ENCODE data around the gene AGAP3. TPM values are rescaled to one million over a fixed set of nuclear protein-coding genes. Genes with fewer than 3 reads are reported as not detected.

AGAP3 gene
- total and polyA plus RNA-seq, 2 of the 4 experiments (the other 2 are of a cell fraction) = 35.3 to 93.9 TPM

GRCh38 chr7:151118108-151119054 lies 32.1 kb downstream of the AGAP3 start:
- WGBS, 2 experiments (ENCODE audit: extremely low coverage in 2 of 2, insufficient read length in 1 of 2) = 94% methylated on average over 15 of the region's 38 CpGs; no CpG with 5 or more reads in 1 of the 2 experiments
- DNase-seq (no peak), ATAC-seq (ENCODE audit: low read depth) (no peak)
- intact Hi-C loops (cut with micrococcal nuclease) = no loop called here
- no peak overlapping the region for H2AK5ac ChIP-seq (ENCODE audit: low read depth, low read length)
- CTCF ChIA-PET = no interaction called here
- H4K20me1 ChIP-seq (ENCODE audit: insufficient read depth, low read length) = peaks cover 42% of the 10 kb centered on the region
- H3K9me3 ChIP-seq (ENCODE audit: control insufficient read depth, insufficient read depth, low read length) = no peaks in the 10 kb centered on the region
- TF ChIP-seq CTCF (conservative IDR thresholded peaks at IDR 0.05; ENCODE audit: low read depth, low read length) (no peak), ELK1 (IDR thresholded peaks at IDR 0.05; ENCODE audit: borderline replicate concordance, low read depth, low read length) (no peak), USF2 (IDR thresholded peaks at IDR 0.05; ENCODE audit: low read depth, low read length) (no peak), MXI1 (IDR thresholded peaks at IDR 0.05; ENCODE audit: borderline replicate concordance, low read depth, low read length) (no peak), RCOR1 (IDR thresholded peaks at IDR 0.05; ENCODE audit: insufficient replicate concordance, low read length) (no peak), FOS (IDR thresholded peaks at IDR 0.05; ENCODE audit: low read depth, low read length) (no peak), RAD21 (IDR thresholded peaks at IDR 0.05; ENCODE audit: low read length) (no peak), SMC3 (IDR thresholded peaks at IDR 0.05; ENCODE audit: low read depth, low read length) (no peak)
- H4K8ac ChIP-seq (ENCODE audit: low read depth in 2 of 2, low read length in 2 of 2) = no peak overlapping the region
- no peak overlapping the region for H3K4ac ChIP-seq (ENCODE audit: low read depth, low read length)
- BruUV-seq (replicated peaks) = no TSS peak
- no peak overlapping the region for H3K18ac ChIP-seq (ENCODE audit: low read depth, low read length)
- H3K4me2 ChIP-seq (ENCODE audit: low read depth, low read length) = no peak overlapping the region
- H2BK5ac ChIP-seq (ENCODE audit: low read depth, low read length, poor library complexity, severe bottlenecking) = no peak overlapping the region
- peaks cover 54% of the 10 kb centered on the region for H3K36me3 ChIP-seq (ENCODE audit: control insufficient read depth, insufficient read depth, low read length)
- H2BK120ac ChIP-seq (ENCODE audit: low read depth, low read length) = no peak overlapping the region
- no peak overlapping the region for H3K56ac ChIP-seq (ENCODE audit: extremely low read depth, insufficient read depth, low read length)
- no peak overlapping the region for H3K27ac ChIP-seq (ENCODE audit: insufficient read depth, low read length)
- no peaks in the 10 kb centered on the region for H3K27me3 ChIP-seq (ENCODE audit: control insufficient read depth, insufficient read depth, low read length)
- POLR2A ChIA-PET (ENCODE audit: unreplicated experiment) = no interaction called here
- H4K91ac ChIP-seq (ENCODE audit: insufficient read depth, low read depth, low read length) = no peak overlapping the region
- in situ Hi-C loops (cut with MboI; ENCODE audit: low sequenced_read_pairs) = loop anchor here (25.0 kb wide), 1 partner anchor 331 kb away; no protein-coding TSS in a partner anchor
- H3K23ac ChIP-seq (ENCODE audit: low read depth, low read length) = no peak overlapping the region
- dilution Hi-C loops (cut with HindIII; ENCODE audit: low sequenced_read_pairs, unreplicated experiment) = no loop called here
- peaks cover 12% of the 10 kb centered on the region for H3K4me1 ChIP-seq (ENCODE audit: control insufficient read depth, insufficient read depth, low read length)
- H2BK15ac ChIP-seq (ENCODE audit: low read depth, low read length) = no peak overlapping the region
- peak overlapping the region; percentile 11 for H2AFZ ChIP-seq (replicated peaks; ENCODE audit: low read length, poor library complexity)
- no peak overlapping the region for H4K5ac ChIP-seq (ENCODE audit: low read depth, low read length)
- peak overlapping the region; percentile 37 for H2AK9ac ChIP-seq (replicated peaks; ENCODE audit: low read depth, low read length, poor library complexity)
- H3K4me3 ChIP-seq (ENCODE audit: insufficient read depth, low read depth, low read length) = no peak overlapping the region
- H3K14ac ChIP-seq (replicated peaks; ENCODE audit: low read depth, low read length) = no peak overlapping the region
- no peak overlapping the region for H3K9ac ChIP-seq (ENCODE audit: low read depth, low read length)
- no peak overlapping the region for H2BK20ac ChIP-seq (ENCODE audit: low read depth, low read length)
- no peaks in the 10 kb centered on the region for H3K9me1 ChIP-seq (ENCODE audit: insufficient read depth, low read length)
- peaks cover 14 to 43% of the 10 kb centered on the region in 2 experiments for H3K79me1 ChIP-seq (ENCODE audit: low read depth in 1 of 2, low read length in 2 of 2)
